GM12878 (cell line): ENCODE results near the gene LNX2. TPM values are rescaled to one million over a fixed set of nuclear protein-coding genes. Genes with fewer than 3 reads are reported as not detected.
A peak's percentile ranks its signal among the peaks of the same experiment; 100 is the strongest.

Source experiments
- ATAC-seq: fragments of 200-7000 bp; cut with Tn5 transposase; 3 replicates; pipeline ENCODE4 v1.9.1; 2020; ENCODE audit warnings: mild to moderate bottlenecking, moderate library complexity
- BruUV-seq: library from RNA; stranded (reverse); fragments of 400-500 nt; replicated peaks from 2 replicates; lab custom pipeline; 2021; lab: Mats Ljungman, UMichigan
- CTCF ChIA-PET: fragments of 300-600 bp; sonication (Branson Sonifier 250); formaldehyde crosslinking; extraction: SDS; loops from one replicate; lab custom pipeline; 2021; ENCODE audit warnings: inconsistent platforms; lab: Yijun Ruan, JAX
- POLR2A ChIA-PET: fragments of 350-600 bp; formaldehyde crosslinking; extraction: SDS; loops from one replicate; lab custom pipeline; 2021; ENCODE audit warnings: inconsistent platforms; lab: Charles Lee
- RAD21 ChIA-PET: fragments of 300-600 bp; sonication (Branson Sonifier 250); formaldehyde crosslinking; loops from one replicate; lab custom pipeline; 2023; ENCODE audit warnings: antibody characterized with exemption; ENCODE audit not compliant: unreplicated experiment; lab: Charles Lee
- SMC1A ChIA-PET: fragments of 300-600 bp; sonication (Branson Sonifier 250); formaldehyde crosslinking; loops from one replicate; lab custom pipeline; 2023; ENCODE audit not compliant: unreplicated experiment, uncharacterized antibody; lab: Charles Lee
- DNase-seq: peaks from one replicate; pipeline ENCODE4 v3.0.0-alpha.2; 2011; ENCODE audit warnings: low read depth, low spot score
- FAIRE-seq: peaks from 3 replicates; lab custom pipeline; 2011; peaks lifted over from hg19 to GRCh38; lab: Jason Lieb, UNC
- H2AFZ ChIP-seq: 2 replicates; pipeline ENCODE4 v1.6.0; 2011; ENCODE audit warnings: low read depth, low read length, control low read depth; ENCODE audit not compliant: control insufficient read depth
- H3K27ac ChIP-seq: 2 replicates; pipeline ENCODE4 v1.5.1; 2011; ENCODE audit warnings: control low read depth; ENCODE audit not compliant: control insufficient read depth, insufficient read depth
- H3K27me3 ChIP-seq, 2 experiments: replicated peaks in 1 of 2; 2 replicates each; pipeline versions ENCODE4 v1.6.0 to v1.6.1; 2011; ENCODE audit warnings: low read length in 1 of 2; ENCODE audit not compliant: control insufficient read depth in 2 of 2, insufficient read depth in 2 of 2
- H3K36me3 ChIP-seq, 2 experiments: 2 replicates each; pipeline ENCODE4 v1.5.1; 2011; ENCODE audit warnings: low read length in 1 of 2; ENCODE audit not compliant: control insufficient read depth in 2 of 2, insufficient read depth in 2 of 2
- H3K4me1 ChIP-seq: 2 replicates; pipeline ENCODE4 v1.6.1; 2011; ENCODE audit warnings: mild to moderate bottlenecking, low read length, moderate library complexity, mixed read lengths; ENCODE audit not compliant: control insufficient read depth, insufficient read depth
- H3K4me2 ChIP-seq: 2 replicates; pipeline ENCODE4 v1.6.0; 2011; ENCODE audit warnings: control low read depth; ENCODE audit not compliant: control insufficient read depth, insufficient read depth
- H3K4me3 ChIP-seq: fragments of 200-600 bp; sonication (generic); 2 replicates; pipeline ENCODE4 v1.5.1; 2016
- H3K79me2 ChIP-seq: 2 replicates; pipeline ENCODE4 v1.6.0; 2011; ENCODE audit warnings: low read length; ENCODE audit not compliant: control insufficient read depth, insufficient read depth
- H3K9ac ChIP-seq: 2 replicates; pipeline ENCODE4 v1.8.0; 2011; ENCODE audit warnings: low read length, control low read depth, mixed read lengths; ENCODE audit not compliant: control insufficient read depth, insufficient read depth
- H3K9me3 ChIP-seq: replicated peaks from 3 replicates; pipeline ENCODE4 v1.5.1; 2011; ENCODE audit warnings: mild to moderate bottlenecking, low read length; ENCODE audit not compliant: control insufficient read depth, insufficient read depth
- H4K20me1 ChIP-seq: 2 replicates; pipeline ENCODE4 v1.6.0; 2011; ENCODE audit not compliant: control insufficient read depth, insufficient read depth
- CEBPB ChIP-seq, 2 experiments: fragments of 150-350 bp in 1 of 2; IDR thresholded peaks; 2 replicates each; pipeline ENCODE4 v1.6.1; 2012 to 2014; ENCODE audit warnings: low read depth in 2 of 2, low read length in 2 of 2, borderline replicate concordance in 1 of 2, inconsistent platforms in 1 of 2
- FOXM1 ChIP-seq: IDR thresholded peaks from 2 replicates; pipeline ENCODE4 v1.6.1; 2012; ENCODE audit warnings: low read depth, mild to moderate bottlenecking, inconsistent platforms, low read length, moderate library complexity
- NFYA ChIP-seq: IDR thresholded peaks from 2 replicates; pipeline ENCODE4 v1.6.1; 2011; ENCODE audit warnings: low read depth, mild to moderate bottlenecking, low read length, improper control_type of control experiment, borderline replicate concordance
- NRF1 ChIP-seq: conservative IDR thresholded peaks from 2 replicates; pipeline ENCODE4 v1.6.1; 2011; ENCODE audit warnings: mild to moderate bottlenecking, low read depth, low read length, improper control_type of control experiment
- PML ChIP-seq: IDR thresholded peaks from 2 replicates; pipeline ENCODE4 v1.6.1; 2012; ENCODE audit warnings: low read length, inconsistent platforms
- RAD21 ChIP-seq: IDR thresholded peaks from 2 replicates; pipeline ENCODE4 v1.6.1; 2011; ENCODE audit warnings: mild to moderate bottlenecking, low read depth, low read length, moderate library complexity; ENCODE audit not compliant: insufficient read depth
- RFX5 ChIP-seq: IDR thresholded peaks from 2 replicates; pipeline ENCODE4 v1.6.1; 2011; ENCODE audit warnings: low read depth, low read length, improper control_type of control experiment
- SP1 ChIP-seq: IDR thresholded peaks from one replicate; pipeline ENCODE4 v1.6.1; 2011; ENCODE audit warnings: low read depth, low read length
- YY1 ChIP-seq: IDR thresholded peaks from 2 replicates; pipeline ENCODE4 v1.6.1; 2011; ENCODE audit warnings: low read depth, mild to moderate bottlenecking, low read length
- WGBS: methylation state at CpG from one replicate; pipeline ENCODE4 v1.1.6; 2016; ENCODE audit warnings: low lambda C conversion rate; ENCODE audit not compliant: insufficient replicate concordance, insufficient coverage; ENCODE audit errors: missing lambda C conversion rate; 5-methylcytosine and 5-hydroxymethylcytosine counted together
- in situ Hi-C: fragments of 300-500 bp; cut with MboI; formaldehyde crosslinking; loops from 9 replicates; pipeline ENCODE4 v1.14.3; 2018; ENCODE audit warnings: mixed read lengths
- intact Hi-C: fragments of 100-400 bp; cut with micrococcal nuclease; formaldehyde crosslinking; loops from one replicate; pipeline ENCODE4 v1.14.2; 2022; ENCODE audit not compliant: unreplicated experiment
- polyA plus RNA-seq, 11 experiments: library from polyadenylated mRNA; depleted of rRNA in 4 of 11; unstranded in 6 of 11; stranded (reverse) in 5 of 11; fragments of >200 nt; fragmentation: Nextera tagmentation in 4 of 11; fragmentation: Illumina TruSeq in 1 of 11; extraction: Ambion mirVana in 4 of 11; extraction: Trizol in 1 of 11; gene quantifications; 1 replicate in 1 of 11; 2 replicates in 10 of 11; pipeline versions ENCODE4 v1.2.1 to v1.2.3, GENCODE V29; 2011 to 2016; ENCODE audit warnings: inconsistent platforms in 2 of 11, missing spikeins in 2 of 11, low read depth in 1 of 11
- total RNA-seq, 4 experiments: library from RNA; depleted of rRNA in 3 of 4; stranded (reverse); fragments of >200 nt in 3 of 4; fragmentation: Illumina TruSeq in 1 of 4; extraction: Trizol in 1 of 4; gene quantifications; 2 replicates each; pipeline versions ENCODE4 v1.2.1 to v1.2.3, GENCODE V29; 2013 to 2021

The LNX2 gene
- total and polyA plus RNA-seq, 10 of the 15 experiments (the other 5 are each of a cell fraction or from before 2014, with no cell fraction given) = 1.3 to 7.7 (median 4.4) TPM

DNA sequence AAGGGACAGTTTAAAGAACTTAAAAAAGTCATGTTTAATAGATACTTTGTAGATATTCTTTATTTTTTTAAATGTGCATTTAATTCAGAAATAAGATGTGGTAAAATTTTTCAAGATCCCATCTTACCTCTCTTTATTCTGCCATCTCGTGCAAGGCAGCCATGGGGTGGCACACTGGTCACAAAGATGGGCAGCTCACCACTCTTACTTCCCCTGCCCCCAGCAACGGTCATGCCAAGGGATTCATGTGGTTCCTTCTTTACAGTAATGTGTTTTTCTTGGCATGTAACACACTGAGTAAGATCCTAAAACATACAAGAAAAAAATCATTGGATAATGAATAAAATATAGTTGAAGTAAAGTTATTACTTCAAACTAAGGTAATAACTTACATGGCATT is 64.2 kb downstream of the LNX2 start (continued):
- TF ChIP-seq NFYA (no peak), RAD21 (peak; percentile 38; the same call in 1 of the 2 replicates)

- FAIRE-seq = no peak
- CTCF ChIA-PET = interaction anchor here (0.6 to 3.4 kb wide), 5 partner anchors 13 to 275 kb away, joined by 3 to 11 read pairs (median 3); no protein-coding TSS in a partner anchor
Measured at GRCh38 chr13:27551562-27551961, 68.8 kb downstream of the LNX2 start.

More at GRCh38 chr13:27551562-27551961, 68.8 kb downstream of the LNX2 start:
- in situ Hi-C loops (no loop called here), intact Hi-C loops (no loop called here)
- no peak for ATAC-seq
- Histone ChIP-seq H3K9me3 (no peaks in the 10 kb centered on the region), H3K36me3 (peaks cover 0 to 15% of the 10 kb centered on the region in 2 experiments; a peak in 2 of 4 replicates), H3K4me1 (no peaks in the 10 kb centered on the region), H3K4me2 (no peak overlapping the region), H3K27me3 (no peaks in the 10 kb centered on the region), H4K20me1 (no peaks in the 10 kb centered on the region), H3K4me3 (no peak overlapping the region), H2AFZ (no peak overlapping the region), H3K27ac (no peak overlapping the region), H3K79me2 (no peaks in the 10 kb centered on the region), H3K9ac (no peak overlapping the region)
- no peak for DNase-seq
- no TSS peak for BruUV-seq
- ChIA-PET POLR2A (interaction anchor here (0.6 kb wide), 1 partner anchor 9 kb away, joined by 3 read pairs; no protein-coding TSS in a partner anchor), RAD21 (no interaction called here), SMC1A (interaction anchor here (0.7 to 1.3 kb wide), 3 partner anchors 8 to 651 kb away, joined by 3 to 4 read pairs (median 3); no protein-coding TSS in a partner anchor)
- TF ChIP-seq RFX5 = no peak
- no peak for TF ChIP-seq CEBPB (IDR thresholded peaks at IDR 0.05; ENCODE audit: borderline replicate concordance in 1 of 2, low read depth in 2 of 2, low read length in 2 of 2)
- no peak for TF ChIP-seq YY1
- TF ChIP-seq SP1 = no peak
- no peak for TF ChIP-seq NRF1
- TF ChIP-seq FOXM1 = no peak
- no peak for TF ChIP-seq PML
- WGBS = 97% methylated on average over 4 of the region's 4 CpGs
